Skeletal muscle tissue (tissue), 4 donors: ENCODE results near the gene SEPTIN2. TPM values are rescaled to one million over a fixed set of nuclear protein-coding genes. Genes with fewer than 3 reads are reported as not detected.
A peak's percentile ranks its signal among the peaks of the same experiment; 100 is the strongest.

Experiments used
- H3K27ac ChIP-seq: one replicate; pipeline ENCODE4 v1.7.0; 2013; ENCODE audit warnings: mild to moderate bottlenecking, low read depth, low read length, inconsistent platforms
- H3K27me3 ChIP-seq, 3 donors: one replicate each; pipeline ENCODE4 v1.7.0; 2013; ENCODE audit warnings: low read length in 3 of 3; ENCODE audit not compliant: control insufficient read depth in 3 of 3, insufficient read depth in 3 of 3
- H3K36me3 ChIP-seq, 3 donors: one replicate each; pipeline ENCODE4 v1.7.0; 2013; ENCODE audit warnings: low read length in 3 of 3; ENCODE audit not compliant: control insufficient read depth in 3 of 3, insufficient read depth in 3 of 3
- H3K4me1 ChIP-seq, 3 donors: one replicate each; pipeline ENCODE4 v1.7.0; 2013; ENCODE audit warnings: low read length in 3 of 3, mild to moderate bottlenecking in 3 of 3; ENCODE audit not compliant: control insufficient read depth in 3 of 3, insufficient read depth in 3 of 3
- H3K4me3 ChIP-seq, 3 donors: one replicate each; pipeline ENCODE4 v1.7.0; 2013; ENCODE audit warnings: low read length in 3 of 3
- H3K9ac ChIP-seq, 3 donors: one replicate each; pipeline ENCODE4 v1.7.0; 2013; ENCODE audit warnings: low read length in 3 of 3, mild to moderate bottlenecking in 3 of 3, moderate library complexity in 2 of 3, low read depth in 1 of 3
- H3K9me3 ChIP-seq, 3 donors: one replicate each; pipeline ENCODE4 v1.7.0; 2013; ENCODE audit warnings: low read length in 3 of 3; ENCODE audit not compliant: control insufficient read depth in 3 of 3
- total RNA-seq: library from RNA; depleted of rRNA; stranded (reverse); fragments of >200 nt; gene quantifications from one replicate; pipeline ENCODE4 v1.2.3, GENCODE V29; 2014
- donor health status: Osteomylitis.

SEPTIN2 gene
- total RNA-seq, 1 donor from 2014 or later, result 291 TPM

DNA sequence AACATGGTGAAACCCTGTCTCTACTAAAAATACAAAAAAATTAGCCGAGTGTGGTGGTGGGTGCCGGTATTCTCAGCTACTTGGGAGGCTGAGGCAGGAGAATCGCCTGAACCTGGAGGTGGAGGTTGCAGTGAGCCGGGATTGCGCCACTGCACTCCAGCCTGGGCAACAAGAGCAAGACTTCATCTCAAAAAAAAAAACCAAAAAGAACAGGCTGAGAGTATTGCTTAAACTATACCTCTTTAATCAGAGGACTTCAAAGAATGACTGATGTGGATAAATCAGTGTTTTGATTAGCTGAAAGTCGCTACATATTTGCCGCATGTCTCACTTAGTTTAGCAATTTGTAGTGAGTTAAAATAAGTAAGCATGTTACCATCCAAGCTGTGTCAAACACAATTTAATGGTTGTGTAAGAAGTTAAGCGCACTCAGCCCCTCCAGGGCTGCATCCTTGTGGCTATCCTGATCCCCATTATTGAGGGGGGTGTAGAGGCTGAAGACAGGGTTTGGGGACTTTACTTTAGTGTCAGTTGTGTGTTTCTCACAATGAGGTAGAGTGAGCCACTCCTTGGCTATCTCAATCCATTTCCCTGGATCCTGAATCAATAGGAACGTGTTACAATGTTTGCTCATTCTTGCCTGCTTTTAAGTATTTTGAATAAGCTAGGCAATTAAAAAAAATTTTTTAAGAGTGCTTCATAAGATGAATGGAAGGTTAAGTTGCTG, 29.4 kb downstream of the SEPTIN2 start:
- H3K4me3 ChIP-seq, result no peak overlapping the region
- peaks cover 5 to 10% (median 8%) of the 10 kb centered on the region in 3 donors for H3K4me1 ChIP-seq
- H3K27me3 ChIP-seq, result no peaks in the 10 kb centered on the region
- H3K27ac ChIP-seq, result no peak overlapping the region
- no peak overlapping the region for H3K9ac ChIP-seq
- H3K9me3 ChIP-seq, result no peaks in the 10 kb centered on the region
- H3K36me3 ChIP-seq, result peaks cover 51 to 75% (median 69%) of the 10 kb centered on the region in 3 donors

DNA sequence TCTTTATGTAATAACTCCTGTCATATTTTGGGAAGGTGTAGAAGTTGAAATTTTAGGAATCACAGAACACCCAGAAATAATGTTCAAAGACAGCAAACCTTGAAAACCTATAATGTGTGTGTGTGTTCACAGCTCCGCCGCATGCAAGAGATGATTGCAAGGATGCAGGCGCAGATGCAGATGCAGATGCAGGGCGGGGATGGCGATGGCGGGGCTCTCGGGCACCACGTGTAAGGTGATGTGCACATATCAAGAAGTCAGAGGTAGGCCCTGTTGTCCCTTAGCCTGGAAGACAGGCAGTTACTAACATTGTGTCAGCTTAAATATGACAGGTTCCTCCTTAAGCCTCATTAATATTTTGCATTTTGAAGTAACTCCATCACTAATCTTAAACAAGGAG, 34.2 kb downstream of the SEPTIN2 start:
- H3K27me3 ChIP-seq, result no peaks in the 10 kb centered on the region
- peaks cover 56 to 77% (median 74%) of the 10 kb centered on the region in 3 donors for H3K36me3 ChIP-seq

DNA sequence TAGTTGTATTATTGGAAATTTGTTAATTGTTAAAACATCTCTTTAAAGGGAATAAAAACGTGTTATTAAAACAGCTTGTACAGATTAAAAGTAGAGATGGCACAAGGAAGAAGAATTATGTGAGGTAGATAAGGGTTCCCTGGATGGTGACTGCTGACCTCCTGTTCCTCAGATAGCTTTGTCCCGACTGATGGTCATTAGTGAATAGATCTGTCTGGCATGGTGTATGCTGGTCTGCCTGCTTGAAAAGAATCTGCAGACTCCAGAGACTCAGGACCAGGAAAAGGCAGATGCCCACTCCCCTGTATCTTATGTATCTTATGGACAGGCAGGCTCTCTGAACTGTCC, 34.8 kb downstream of the SEPTIN2 start:
- Histone ChIP-seq H3K27me3 (no peaks in the 10 kb centered on the region), H3K27ac (no peak overlapping the region), H3K4me3 (no peak overlapping the region), H3K9ac (no peak overlapping the region), H3K4me1 (peaks cover 0 to 8% (median 4%) of the 10 kb centered on the region in 3 donors), H3K9me3 (no peaks in the 10 kb centered on the region), H3K36me3 (peaks cover 52 to 72% (median 70%) of the 10 kb centered on the region in 3 donors)

More for the DNA sequence above, 34.2 kb downstream of the SEPTIN2 start:
- no peak overlapping the region for H3K9ac ChIP-seq
- H3K4me3 ChIP-seq, result no peak overlapping the region
- no peak overlapping the region for H3K27ac ChIP-seq
- no peaks in the 10 kb centered on the region for H3K9me3 ChIP-seq
- peaks cover 0 to 4% (median 1%) of the 10 kb centered on the region in 3 donors for H3K4me1 ChIP-seq

DNA sequence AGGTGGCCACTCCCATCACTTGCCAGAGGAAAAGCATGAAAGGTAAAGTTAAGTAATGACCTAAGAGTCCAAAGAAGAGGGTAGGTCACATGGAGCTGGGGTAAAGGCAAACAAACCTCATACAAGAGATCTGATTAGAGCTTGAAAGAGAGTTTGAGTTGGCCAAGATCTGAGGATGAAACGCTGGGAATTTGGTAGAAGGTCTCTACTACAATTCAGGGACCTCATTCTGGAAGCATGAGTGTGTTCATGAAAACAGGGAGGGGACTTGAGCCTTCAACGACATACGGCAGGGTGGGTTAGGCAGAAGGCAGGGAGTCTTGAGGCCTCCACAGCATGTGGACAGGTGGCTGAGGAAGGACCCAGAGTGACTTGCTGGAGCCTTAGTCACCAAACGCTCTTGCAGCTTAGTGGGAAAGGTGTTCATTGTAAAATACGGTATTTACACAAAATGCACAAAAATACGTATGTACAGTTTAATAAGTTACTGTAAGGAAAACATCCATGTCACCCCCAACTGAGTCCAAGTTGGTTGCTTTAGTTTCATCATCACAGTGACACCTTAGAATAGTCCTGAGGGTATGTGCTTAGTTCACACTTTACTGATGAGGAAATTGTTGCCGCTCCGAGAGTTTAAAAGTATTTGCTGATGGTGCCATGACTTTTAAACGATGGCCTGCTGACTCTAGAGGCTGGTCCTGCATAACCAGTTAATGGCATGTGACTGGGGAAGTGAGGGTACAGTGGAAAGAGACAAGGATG, 35.3 kb downstream of the SEPTIN2 start:
- H3K27ac ChIP-seq, result no peak overlapping the region
- peaks cover 47 to 67% (median 64%) of the 10 kb centered on the region in 3 donors for H3K36me3 ChIP-seq
- no peak overlapping the region for H3K9ac ChIP-seq
- H3K4me3 ChIP-seq, result no peak overlapping the region
- no peaks in the 10 kb centered on the region for H3K9me3 ChIP-seq
- peaks cover 0 to 8% (median 4%) of the 10 kb centered on the region in 3 donors for H3K4me1 ChIP-seq
- no peaks in the 10 kb centered on the region for H3K27me3 ChIP-seq

DNA sequence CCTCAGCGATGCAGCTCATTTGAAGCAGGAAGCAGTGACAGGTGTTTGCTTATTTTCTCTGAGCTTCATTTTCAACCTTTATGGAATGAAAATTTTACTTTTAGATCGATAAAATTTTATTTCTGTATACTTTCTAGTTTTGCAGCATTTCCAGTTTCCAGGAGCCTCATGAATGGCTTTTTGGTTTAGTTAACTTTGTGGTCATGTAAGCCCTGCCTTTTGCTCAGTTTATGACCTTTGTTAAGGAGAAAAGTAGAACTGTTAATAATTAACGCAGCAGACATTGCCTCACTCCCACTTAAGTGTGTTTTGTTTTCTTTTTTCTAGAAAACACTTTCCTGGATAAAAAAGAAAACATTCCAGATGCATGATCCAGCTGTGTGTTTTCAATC, 35.9 kb downstream of the SEPTIN2 start:
- H3K27me3 ChIP-seq, result no peaks in the 10 kb centered on the region
- H3K36me3 ChIP-seq, result peaks cover 43 to 61% (median 58%) of the 10 kb centered on the region in 3 donors

DNA sequence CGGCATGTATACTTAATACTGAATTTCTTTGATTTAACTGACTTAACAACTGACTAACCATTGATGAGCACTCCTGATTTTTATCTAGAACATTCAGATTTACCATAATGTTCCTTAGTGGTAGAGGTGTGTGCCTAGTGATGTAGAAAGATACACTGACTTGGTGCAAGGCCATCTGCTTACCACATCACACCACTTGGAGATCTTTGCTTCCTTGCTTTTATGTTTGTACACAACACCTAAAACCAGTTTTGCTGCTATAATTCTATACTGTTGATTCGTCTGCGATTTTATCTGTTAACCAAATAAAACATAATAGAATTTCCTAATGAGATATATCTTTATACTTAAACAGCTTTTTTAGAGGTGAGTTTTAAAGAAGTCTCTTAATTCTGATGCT, 36.5 kb downstream of the SEPTIN2 start:
- Histone ChIP-seq H3K27me3 (no peaks in the 10 kb centered on the region), H3K9ac (no peak overlapping the region), H3K36me3 (peaks cover 37 to 55% (median 52%) of the 10 kb centered on the region in 3 donors), H3K27ac (no peak overlapping the region), H3K9me3 (no peaks in the 10 kb centered on the region), H3K4me3 (no peak overlapping the region), H3K4me1 (peaks cover 7 to 13% (median 13%) of the 10 kb centered on the region in 3 donors)

More for the DNA sequence above, 35.9 kb downstream of the SEPTIN2 start:
- Histone ChIP-seq H3K27ac (no peak overlapping the region), H3K9ac (no peak overlapping the region), H3K4me1 (peaks cover under 1 to 10% (median 7%) of the 10 kb centered on the region in 3 donors), H3K4me3 (no peak overlapping the region), H3K9me3 (no peaks in the 10 kb centered on the region)

DNA sequence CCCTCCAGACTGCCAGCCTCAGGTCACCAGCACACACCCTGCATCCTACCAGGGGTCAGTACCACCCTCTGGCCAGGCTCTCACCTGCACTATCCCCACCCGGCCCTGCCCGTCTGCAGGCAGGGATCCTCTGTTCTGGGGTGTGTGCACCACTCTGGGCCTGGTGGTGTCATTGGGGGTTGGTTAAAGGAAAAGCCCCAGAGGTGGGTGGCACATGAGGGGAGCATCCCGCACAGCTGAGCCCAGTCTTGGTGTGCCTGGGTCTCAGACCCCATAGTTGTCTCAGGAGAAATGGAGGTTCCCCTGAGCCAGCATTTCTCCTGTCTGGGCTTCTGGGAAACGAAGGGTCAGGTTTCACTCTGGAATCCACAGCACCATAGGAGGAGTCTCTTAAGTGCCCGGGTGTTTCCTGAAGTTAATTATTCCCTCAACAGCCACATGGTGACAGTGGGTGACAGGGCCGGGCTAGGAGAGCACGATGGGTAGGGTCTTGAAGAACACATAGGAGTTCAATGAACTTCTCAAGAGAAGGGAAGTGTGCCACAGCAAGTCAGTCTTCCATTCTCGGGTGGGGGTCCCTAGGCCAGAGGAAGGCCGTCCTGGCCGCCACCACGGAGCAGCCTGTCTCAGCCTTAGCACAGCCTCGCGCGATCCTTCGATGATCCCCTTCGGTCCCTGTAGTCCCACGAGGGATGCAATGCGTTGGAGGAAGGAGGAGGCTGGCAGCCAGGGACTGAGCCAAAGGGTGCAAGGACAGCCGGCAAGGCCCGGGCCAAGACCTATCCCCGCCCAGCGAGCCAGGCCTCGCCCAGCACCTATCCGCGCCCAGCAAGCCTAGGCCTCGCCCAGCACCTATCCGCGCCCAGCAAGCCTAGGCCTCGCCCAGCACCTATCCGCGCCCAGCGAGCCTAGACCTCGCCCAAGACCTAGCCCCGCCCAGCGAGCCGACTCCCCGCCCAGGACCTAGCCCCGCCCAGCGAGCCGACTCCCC, 39.2 kb downstream of the SEPTIN2 start:
- H3K36me3 ChIP-seq, result peaks cover 20 to 36% (median 34%) of the 10 kb centered on the region in 3 donors
- H3K9me3 ChIP-seq, result no peaks in the 10 kb centered on the region
- H3K9ac ChIP-seq, result no peak overlapping the region
- peak overlapping the region; percentile 52 for H3K27ac ChIP-seq
- peak overlapping the region; percentile 51 to 68 (median 65) for H3K4me3 ChIP-seq
- peaks cover 14 to 21% (median 18%) of the 10 kb centered on the region in 3 donors for H3K4me1 ChIP-seq
- no peaks in the 10 kb centered on the region for H3K27me3 ChIP-seq

DNA sequence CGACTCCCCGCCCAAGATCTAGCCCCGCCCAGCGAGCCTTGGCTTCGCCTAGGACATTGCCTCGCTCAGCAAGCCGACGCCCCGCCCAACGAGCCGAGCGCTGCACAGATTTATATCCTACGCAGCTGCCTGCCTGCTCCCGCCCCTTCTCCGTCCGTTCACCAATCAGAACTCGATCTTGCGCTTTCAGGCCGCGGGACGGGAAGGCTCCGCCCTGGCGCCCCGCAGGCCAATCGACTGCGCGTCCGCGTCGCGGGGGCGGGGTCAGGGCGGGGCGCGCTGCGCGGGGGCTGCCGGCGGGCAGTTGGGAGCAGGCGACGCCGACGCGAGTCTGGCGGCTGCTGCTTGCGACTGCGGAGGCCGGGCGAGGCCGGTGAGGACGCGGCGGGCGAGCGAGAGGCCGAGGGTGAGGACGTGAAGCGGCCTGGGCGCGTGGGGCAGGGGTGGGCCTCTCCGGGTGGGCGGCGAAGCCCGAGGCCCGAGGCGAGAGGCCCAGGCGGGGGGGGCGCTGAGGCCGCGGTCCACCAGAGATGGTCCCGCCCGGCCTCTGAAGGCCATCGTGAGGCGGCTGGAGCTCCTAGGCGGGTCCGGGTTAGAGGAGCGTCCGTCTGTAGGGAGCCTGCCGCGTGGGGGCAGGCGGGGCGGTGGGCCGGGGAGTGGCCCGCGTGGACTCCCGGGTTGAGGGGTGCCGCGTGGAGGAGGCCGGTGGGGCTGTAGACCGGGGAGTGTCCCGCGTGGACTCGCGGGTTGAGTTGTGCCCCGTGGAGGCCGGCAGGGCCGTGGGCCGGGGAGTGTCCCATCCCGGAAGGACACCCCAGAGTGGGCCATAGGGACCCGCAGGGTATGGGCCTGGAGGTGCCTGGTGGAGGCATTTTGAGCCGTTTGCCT, 40.5 kb downstream of the SEPTIN2 start, which contains the start of gene FARP2:
FARP2 (plus strand) TSS at position 303 of the 888 bp plus-strand sequence. CDS start 16,823 bp downstream, outside the sequence.
- Histone ChIP-seq H3K27me3 (no peaks in the 10 kb centered on the region), H3K9ac (peak within 1 kb of the TSS; percentile 85 to 92 (median 89)), H3K4me3 (peak within 1 kb of the TSS; percentile 75 to 81 (median 76)), H3K36me3 (peaks cover 8 to 24% (median 22%) of the 10 kb centered on the region in 3 donors), H3K4me1 (peaks cover 17 to 21% (median 18%) of the 10 kb centered on the region in 3 donors), H3K27ac (peak within 1 kb of the TSS; percentile 82), H3K9me3 (no peaks in the 10 kb centered on the region)
